PFSK-1 (cell line): ENCODE measurements around the gene CYSRT1.
A peak's percentile ranks its signal among the peaks of the same experiment; 100 is the strongest.

Experiments
- FOXP2 ChIP-seq: optimal IDR thresholded peaks from 2 replicates; pipeline ENCODE3; 2011; ENCODE audit warnings: borderline replicate concordance, control low read depth, inconsistent platforms; ENCODE audit not compliant: insufficient read depth; ENCODE audit errors: extremely low read length, extremely low read depth
- POLR2AphosphoS5 ChIP-seq: IDR thresholded peaks from 2 replicates; pipeline ENCODE4 v1.6.1; 2012; ENCODE audit warnings: low read depth, mild to moderate bottlenecking, control low read depth, low read length, moderate library complexity
- SIN3A ChIP-seq: IDR thresholded peaks from 2 replicates; pipeline ENCODE4 v1.6.1; 2012; ENCODE audit warnings: mild to moderate bottlenecking, low read length, moderate library complexity, borderline replicate concordance; ENCODE audit not compliant: insufficient read depth
- TAF1 ChIP-seq: IDR thresholded peaks from 2 replicates; pipeline ENCODE4 v1.6.1; 2012; ENCODE audit warnings: low read length, control low read depth, borderline replicate concordance; ENCODE audit not compliant: insufficient read depth
- TF ChIP-seq, protein P1 (sequence below), 2 experiments: IDR thresholded peaks; 2 replicates each; pipeline versions ENCODE4 v1.6.1 to v1.8.0; 2011 to 2012; ENCODE audit warnings: low read depth in 2 of 2, low read length in 2 of 2, control low read depth in 1 of 2, inconsistent platforms in 1 of 2, mild to moderate bottlenecking in 1 of 2, moderate library complexity in 1 of 2; ENCODE audit not compliant: insufficient read depth in 1 of 2

Gene CYSRT1

DNA sequence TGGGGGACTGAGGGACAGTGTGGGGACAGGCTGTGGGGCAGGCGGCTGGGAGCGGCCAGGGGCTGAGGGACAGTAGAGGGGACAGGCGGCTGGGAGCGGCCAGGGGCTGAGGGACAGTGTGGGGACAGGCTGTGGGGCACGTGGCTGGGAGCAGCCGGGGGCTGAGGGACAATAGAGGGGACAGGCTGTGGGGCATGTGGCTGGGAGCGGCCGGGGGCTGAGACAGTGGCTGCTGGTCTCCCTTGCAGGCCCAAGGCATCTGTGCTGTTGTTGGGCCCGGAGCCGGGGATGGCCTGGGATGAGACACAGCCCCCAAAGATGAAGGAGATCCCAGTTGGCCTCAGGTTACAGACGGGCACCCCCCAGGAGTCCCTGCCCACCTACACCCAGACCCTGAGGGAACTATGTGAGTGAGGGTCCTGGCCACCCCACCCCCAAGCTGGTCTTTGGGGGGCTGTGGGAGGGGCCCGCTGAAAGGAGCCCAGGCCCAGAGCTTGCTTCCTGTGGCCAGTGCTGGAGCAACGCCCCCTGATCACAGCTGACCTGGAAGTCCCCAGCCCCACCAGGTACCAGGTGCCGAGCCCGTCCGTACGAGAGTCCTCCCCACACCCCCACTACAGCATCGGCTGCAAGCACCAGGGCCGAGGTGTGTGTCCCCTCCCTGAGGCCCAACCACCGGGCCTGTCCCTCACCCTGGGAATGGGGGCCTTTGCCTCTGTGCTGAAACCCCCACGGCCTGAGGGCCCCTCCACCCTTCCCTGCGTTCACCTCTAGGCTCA, 26.7 kb downstream of the CYSRT1 start:
- TF ChIP-seq FOXP2 (no peak), POLR2AphosphoS5 (no peak), SIN3A (no peak), TAF1 (no peak)
- TF ChIP-seq, protein P1, sequence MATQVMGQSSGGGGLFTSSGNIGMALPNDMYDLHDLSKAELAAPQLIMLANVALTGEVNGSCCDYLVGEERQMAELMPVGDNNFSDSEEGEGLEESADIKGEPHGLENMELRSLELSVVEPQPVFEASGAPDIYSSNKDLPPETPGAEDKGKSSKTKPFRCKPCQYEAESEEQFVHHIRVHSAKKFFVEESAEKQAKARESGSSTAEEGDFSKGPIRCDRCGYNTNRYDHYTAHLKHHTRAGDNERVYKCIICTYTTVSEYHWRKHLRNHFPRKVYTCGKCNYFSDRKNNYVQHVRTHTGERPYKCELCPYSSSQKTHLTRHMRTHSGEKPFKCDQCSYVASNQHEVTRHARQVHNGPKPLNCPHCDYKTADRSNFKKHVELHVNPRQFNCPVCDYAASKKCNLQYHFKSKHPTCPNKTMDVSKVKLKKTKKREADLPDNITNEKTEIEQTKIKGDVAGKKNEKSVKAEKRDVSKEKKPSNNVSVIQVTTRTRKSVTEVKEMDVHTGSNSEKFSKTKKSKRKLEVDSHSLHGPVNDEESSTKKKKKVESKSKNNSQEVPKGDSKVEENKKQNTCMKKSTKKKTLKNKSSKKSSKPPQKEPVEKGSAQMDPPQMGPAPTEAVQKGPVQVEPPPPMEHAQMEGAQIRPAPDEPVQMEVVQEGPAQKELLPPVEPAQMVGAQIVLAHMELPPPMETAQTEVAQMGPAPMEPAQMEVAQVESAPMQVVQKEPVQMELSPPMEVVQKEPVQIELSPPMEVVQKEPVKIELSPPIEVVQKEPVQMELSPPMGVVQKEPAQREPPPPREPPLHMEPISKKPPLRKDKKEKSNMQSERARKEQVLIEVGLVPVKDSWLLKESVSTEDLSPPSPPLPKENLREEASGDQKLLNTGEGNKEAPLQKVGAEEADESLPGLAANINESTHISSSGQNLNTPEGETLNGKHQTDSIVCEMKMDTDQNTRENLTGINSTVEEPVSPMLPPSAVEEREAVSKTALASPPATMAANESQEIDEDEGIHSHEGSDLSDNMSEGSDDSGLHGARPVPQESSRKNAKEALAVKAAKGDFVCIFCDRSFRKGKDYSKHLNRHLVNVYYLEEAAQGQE (IDR thresholded peaks at IDR 0.05; ENCODE audit: insufficient read depth in 1 of 2, low read depth in 2 of 2, low read length in 2 of 2) = no peak

DNA sequence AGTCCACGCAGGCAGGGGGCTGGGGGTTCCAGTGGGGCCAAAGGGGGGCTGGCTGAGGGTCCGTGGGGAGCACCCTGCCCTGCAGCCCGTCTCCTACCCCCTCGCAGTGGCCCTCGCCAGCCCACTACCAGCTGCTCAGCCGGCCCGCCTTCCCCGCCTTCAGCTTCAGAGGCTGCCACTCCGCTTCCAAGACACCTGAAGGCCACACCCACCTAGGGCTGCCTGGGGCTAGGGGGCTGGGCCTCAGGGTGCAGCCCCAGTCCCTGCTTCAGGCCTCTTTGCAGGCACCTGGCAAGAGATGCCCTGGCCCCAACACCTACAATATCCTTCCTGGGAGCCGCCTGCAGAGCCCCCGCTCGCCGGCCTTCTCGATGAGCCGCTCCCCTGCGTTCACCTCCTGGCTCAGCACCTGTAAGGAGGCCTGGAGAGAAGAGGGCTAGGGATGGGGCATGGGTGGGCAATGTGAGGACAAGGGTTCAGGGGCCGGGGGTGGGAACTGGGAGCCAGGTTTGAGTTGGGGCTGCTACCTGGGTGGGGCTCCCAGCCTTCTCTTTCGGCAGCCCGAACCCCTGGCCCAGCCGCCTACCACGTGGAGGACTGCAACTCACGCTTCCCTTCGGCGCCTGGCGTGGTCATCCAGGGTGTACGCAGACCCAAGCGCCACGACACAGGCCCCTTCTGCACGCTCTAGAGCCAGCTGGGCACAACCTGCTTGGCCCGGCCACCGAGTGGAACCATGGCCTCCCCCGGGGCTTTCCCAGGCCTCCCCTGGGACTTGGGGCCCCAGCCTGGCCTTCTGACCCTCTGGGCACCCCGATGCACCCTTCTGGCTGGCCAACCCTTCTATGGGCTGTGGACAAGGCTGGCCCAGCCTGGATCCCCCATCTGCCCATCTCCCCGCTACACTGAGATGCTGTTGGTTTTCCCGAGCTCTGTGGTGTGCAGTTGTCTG, 27.9 kb downstream of the CYSRT1 start:
- no peak for TF ChIP-seq FOXP2
- no peak for TF ChIP-seq TAF1
- TF ChIP-seq POLR2AphosphoS5 = no peak
- TF ChIP-seq, protein P1 (IDR thresholded peaks at IDR 0.05; ENCODE audit: insufficient read depth in 1 of 2, low read depth in 2 of 2, low read length in 2 of 2) = no peak
- no peak for TF ChIP-seq SIN3A

DNA sequence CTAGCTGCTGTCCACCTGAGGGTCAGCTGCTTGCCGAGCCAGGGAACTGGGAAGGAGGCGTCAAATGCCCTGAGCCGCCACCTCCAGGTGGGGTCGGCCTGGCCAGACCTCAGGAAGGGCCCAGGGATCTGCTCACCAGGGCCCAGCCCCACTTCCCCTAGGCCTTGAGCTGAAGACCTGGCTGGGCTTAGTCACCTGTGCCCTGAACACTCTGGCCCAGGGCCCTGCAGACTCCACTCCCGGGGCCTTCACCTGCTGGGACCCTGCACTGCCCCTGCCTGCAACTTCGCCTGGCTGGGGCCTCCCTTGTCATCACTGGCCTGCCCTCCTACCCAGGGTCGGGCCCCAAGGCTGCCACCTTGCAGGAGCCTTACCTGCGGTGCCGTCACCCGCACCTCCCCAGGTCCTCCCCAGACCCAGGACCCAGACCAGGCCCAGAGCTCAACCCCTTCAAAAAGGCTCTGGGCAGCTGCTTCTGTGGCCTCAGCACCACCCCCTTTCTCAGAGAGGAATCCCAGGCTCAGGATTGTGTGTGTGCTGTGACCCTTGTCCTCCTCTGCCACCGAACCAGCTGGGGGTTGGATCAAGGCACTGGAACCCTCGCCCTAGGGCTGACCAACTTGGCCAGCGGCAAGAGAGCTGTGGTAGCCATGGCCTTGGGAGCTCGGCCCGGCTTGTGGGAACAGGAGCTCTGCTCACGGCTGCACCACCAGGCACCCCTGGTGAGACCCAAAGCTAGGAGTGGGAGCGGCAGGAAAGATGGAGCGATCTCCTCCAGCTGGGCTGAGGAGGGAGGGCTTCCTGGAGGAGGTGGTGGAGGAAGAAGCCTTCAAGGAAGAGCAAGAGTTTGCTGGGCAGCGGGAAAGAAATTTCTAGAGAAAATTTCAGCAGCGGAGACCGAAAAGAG, 29.0 kb downstream of the CYSRT1 start:
- TF ChIP-seq POLR2AphosphoS5 = no peak
- TF ChIP-seq, protein P1 (IDR thresholded peaks at IDR 0.05; ENCODE audit: insufficient read depth in 1 of 2, low read depth in 2 of 2, low read length in 2 of 2) = no peak
- no peak for TF ChIP-seq SIN3A
- TF ChIP-seq TAF1 = no peak
- no peak for TF ChIP-seq FOXP2

DNA sequence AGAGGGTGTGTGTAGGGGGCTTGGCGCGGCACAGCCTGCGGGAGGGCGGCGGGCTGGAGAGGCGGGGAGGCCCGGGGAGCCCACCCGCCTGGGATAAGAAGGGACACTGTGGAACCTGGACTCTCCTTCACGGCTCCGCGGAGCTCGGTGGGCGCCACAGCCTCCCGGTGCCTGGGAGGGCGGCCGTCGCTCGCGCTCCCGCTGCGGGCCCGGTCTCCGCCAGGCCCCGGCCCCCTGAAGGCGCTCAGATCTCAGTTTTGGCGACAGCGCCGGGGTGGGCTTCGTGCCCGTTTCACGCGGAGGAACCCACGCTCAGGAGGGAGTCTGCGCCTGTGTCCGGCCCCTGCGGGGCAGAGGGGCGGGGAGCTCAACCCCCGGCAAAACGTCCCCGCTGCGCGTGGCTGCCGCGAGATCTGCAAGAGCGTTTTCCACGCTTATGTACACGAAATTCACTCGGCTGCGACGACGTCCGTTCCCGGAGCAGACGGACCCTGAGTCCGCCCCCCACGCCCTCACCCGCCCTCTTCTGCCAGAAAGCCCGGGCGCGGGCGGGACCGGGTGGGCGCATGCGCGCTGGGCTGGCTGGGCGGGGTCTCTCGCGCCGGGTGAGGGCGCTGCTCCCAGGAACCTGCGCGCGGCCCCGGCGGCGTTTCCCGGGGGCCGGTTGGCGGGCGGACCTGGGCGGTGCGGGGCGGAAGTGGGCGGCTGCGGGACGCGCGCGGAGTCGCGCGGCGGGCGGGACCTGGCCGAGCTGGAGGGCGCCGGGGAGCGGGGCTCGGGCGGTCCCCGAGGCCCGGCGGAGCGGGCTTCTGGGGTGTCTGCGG, 29.9 kb downstream of the CYSRT1 start, which contains the start of gene NELFB:
NELFB (plus strand) TSS at position 704 of the 824 bp plus-strand sequence.
- TF ChIP-seq FOXP2 (no peak), SIN3A (no peak), TAF1 (0 out of 2 replicates have a peak, but pooled peaks have one; percentile 40), POLR2AphosphoS5 (peak; percentile 74)
- TF ChIP-seq, protein P1 (IDR thresholded peaks at IDR 0.05; ENCODE audit: insufficient read depth in 1 of 2, low read depth in 2 of 2, low read length in 2 of 2) = no peak
